Measurements from ENCODE around the gene WWC2.

Gene WWC2

GRCh38 chr4:183350317-183351071, 251.4 kb downstream of the WWC2 start:
- H3K27me3 ChIP-seq (ENCODE audit: insufficient read depth, poor library complexity, severe bottlenecking) = no peaks in the 10 kb centered on the region
- no peak for DNase-seq (ENCODE audit: low read depth in 1 of 2, low spot score in 1 of 2)
- no peak overlapping the region for H3K27ac ChIP-seq (replicated peaks)
- H3K4me3 ChIP-seq (replicated peaks; ENCODE audit: insufficient read depth, low read length) = no peak overlapping the region
- TF ChIP-seq GABPA (IDR thresholded peaks at IDR 0.05; ENCODE audit: low read depth) (no peak), SPI1 (IDR thresholded peaks at IDR 0.05; ENCODE audit: borderline replicate concordance, low read depth) (no peak), POLR2AphosphoS5 (IDR thresholded peaks at IDR 0.05; ENCODE audit: low read depth) (no peak)
- TF ChIP-seq, protein P1, sequence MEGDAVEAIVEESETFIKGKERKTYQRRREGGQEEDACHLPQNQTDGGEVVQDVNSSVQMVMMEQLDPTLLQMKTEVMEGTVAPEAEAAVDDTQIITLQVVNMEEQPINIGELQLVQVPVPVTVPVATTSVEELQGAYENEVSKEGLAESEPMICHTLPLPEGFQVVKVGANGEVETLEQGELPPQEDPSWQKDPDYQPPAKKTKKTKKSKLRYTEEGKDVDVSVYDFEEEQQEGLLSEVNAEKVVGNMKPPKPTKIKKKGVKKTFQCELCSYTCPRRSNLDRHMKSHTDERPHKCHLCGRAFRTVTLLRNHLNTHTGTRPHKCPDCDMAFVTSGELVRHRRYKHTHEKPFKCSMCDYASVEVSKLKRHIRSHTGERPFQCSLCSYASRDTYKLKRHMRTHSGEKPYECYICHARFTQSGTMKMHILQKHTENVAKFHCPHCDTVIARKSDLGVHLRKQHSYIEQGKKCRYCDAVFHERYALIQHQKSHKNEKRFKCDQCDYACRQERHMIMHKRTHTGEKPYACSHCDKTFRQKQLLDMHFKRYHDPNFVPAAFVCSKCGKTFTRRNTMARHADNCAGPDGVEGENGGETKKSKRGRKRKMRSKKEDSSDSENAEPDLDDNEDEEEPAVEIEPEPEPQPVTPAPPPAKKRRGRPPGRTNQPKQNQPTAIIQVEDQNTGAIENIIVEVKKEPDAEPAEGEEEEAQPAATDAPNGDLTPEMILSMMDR (IDR thresholded peaks at IDR 0.05; ENCODE audit: insufficient read depth, low read length) = no peak
- TF ChIP-seq, protein P2, sequence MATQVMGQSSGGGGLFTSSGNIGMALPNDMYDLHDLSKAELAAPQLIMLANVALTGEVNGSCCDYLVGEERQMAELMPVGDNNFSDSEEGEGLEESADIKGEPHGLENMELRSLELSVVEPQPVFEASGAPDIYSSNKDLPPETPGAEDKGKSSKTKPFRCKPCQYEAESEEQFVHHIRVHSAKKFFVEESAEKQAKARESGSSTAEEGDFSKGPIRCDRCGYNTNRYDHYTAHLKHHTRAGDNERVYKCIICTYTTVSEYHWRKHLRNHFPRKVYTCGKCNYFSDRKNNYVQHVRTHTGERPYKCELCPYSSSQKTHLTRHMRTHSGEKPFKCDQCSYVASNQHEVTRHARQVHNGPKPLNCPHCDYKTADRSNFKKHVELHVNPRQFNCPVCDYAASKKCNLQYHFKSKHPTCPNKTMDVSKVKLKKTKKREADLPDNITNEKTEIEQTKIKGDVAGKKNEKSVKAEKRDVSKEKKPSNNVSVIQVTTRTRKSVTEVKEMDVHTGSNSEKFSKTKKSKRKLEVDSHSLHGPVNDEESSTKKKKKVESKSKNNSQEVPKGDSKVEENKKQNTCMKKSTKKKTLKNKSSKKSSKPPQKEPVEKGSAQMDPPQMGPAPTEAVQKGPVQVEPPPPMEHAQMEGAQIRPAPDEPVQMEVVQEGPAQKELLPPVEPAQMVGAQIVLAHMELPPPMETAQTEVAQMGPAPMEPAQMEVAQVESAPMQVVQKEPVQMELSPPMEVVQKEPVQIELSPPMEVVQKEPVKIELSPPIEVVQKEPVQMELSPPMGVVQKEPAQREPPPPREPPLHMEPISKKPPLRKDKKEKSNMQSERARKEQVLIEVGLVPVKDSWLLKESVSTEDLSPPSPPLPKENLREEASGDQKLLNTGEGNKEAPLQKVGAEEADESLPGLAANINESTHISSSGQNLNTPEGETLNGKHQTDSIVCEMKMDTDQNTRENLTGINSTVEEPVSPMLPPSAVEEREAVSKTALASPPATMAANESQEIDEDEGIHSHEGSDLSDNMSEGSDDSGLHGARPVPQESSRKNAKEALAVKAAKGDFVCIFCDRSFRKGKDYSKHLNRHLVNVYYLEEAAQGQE (IDR thresholded peaks at IDR 0.05; ENCODE audit: insufficient replicate concordance, low read depth) = no peak

DNA sequence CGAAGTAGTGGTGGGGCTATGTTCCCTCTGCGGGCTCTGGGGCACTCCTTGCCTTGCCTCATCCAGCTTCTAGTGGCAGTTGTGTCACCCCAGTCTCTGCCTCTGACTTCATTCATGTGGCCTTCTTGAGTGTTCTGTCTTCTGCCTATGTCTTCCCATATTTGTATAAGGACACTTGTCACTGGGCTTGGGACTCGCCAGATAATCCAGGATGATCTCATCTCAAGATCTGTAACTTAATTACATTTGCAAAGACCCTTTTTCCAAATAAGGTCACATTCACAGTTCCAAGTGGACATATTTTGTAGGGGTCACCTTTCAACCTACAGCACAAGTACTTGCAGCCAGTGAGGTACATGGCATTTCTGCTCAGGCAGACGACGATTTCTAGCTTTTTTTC, 253.5 kb downstream of the WWC2 start:
- DNase-seq (ENCODE audit: low read depth in 1 of 2, low spot score in 1 of 2) = no peak

GRCh38 chr4:183353557-183353956, 254.5 kb downstream of the WWC2 start:
- Histone ChIP-seq H3K27ac (replicated peaks) (no peak overlapping the region), H3K27me3 (ENCODE audit: insufficient read depth, poor library complexity, severe bottlenecking) (no peaks in the 10 kb centered on the region), H3K4me3 (replicated peaks; ENCODE audit: insufficient read depth, low read length) (no peak overlapping the region)
- no peak for DNase-seq (ENCODE audit: low read depth in 1 of 2, low spot score in 1 of 2)
- TF ChIP-seq GABPA (IDR thresholded peaks at IDR 0.05; ENCODE audit: low read depth) (no peak), SPI1 (IDR thresholded peaks at IDR 0.05; ENCODE audit: borderline replicate concordance, low read depth) (no peak), POLR2AphosphoS5 (IDR thresholded peaks at IDR 0.05; ENCODE audit: low read depth) (no peak)
- TF ChIP-seq, protein P1 (IDR thresholded peaks at IDR 0.05; ENCODE audit: insufficient read depth, low read length) = no peak
- TF ChIP-seq, protein P2 (IDR thresholded peaks at IDR 0.05; ENCODE audit: insufficient replicate concordance, low read depth) = no peak

More for the DNA sequence above, 253.5 kb downstream of the WWC2 start:
- Histone ChIP-seq H3K27ac (replicated peaks) (no peak overlapping the region), H3K4me3 (replicated peaks; ENCODE audit: insufficient read depth, low read length) (no peak overlapping the region), H3K27me3 (ENCODE audit: insufficient read depth, poor library complexity, severe bottlenecking) (no peaks in the 10 kb centered on the region)
- TF ChIP-seq, protein P1 (IDR thresholded peaks at IDR 0.05; ENCODE audit: insufficient read depth, low read length) = no peak
- no peak for TF ChIP-seq SPI1 (IDR thresholded peaks at IDR 0.05; ENCODE audit: borderline replicate concordance, low read depth)
- TF ChIP-seq, protein P2 (IDR thresholded peaks at IDR 0.05; ENCODE audit: insufficient replicate concordance, low read depth) = no peak
- no peak for TF ChIP-seq GABPA (IDR thresholded peaks at IDR 0.05; ENCODE audit: low read depth)
- TF ChIP-seq POLR2AphosphoS5 (IDR thresholded peaks at IDR 0.05; ENCODE audit: low read depth) = no peak

All from HL-60 (cell line).